HCT116 (cell line): ENCODE measurements around the gene VCPKMT. TPM values are rescaled to one million over a fixed set of nuclear protein-coding genes. Genes with fewer than 3 reads are reported as not detected.
A peak's percentile ranks its signal among the peaks of the same experiment; 100 is the strongest.

Experiments used
- ATAC-seq: fragments of 200-7000 bp; cut with Tn5 transposase; 2 replicates; pipeline ENCODE4 v1.9.1; 2020; ENCODE audit warnings: mild to moderate bottlenecking, moderate library complexity
- BruUV-seq: library from RNA; stranded (reverse); fragments of 400-500 nt; replicated peaks from 2 replicates; lab custom pipeline; 2021; lab: Mats Ljungman, UMichigan
- CTCF ChIA-PET: fragments of 300-600 bp; sonication (Branson Sonifier 250); formaldehyde crosslinking; loops from one replicate; lab custom pipeline; 2021; ENCODE audit warnings: antibody characterized with exemption; lab: Charles Lee
- POLR2A ChIA-PET: fragments of 300-600, 350-600 bp; sonication (Branson Sonifier 250); formaldehyde crosslinking; loops from one replicate; lab custom pipeline; 2021; ENCODE audit warnings: antibody characterized with exemption; lab: Charles Lee
- RAD21 ChIA-PET, 2 experiments: fragments of 300-600 bp; sonication (Branson Sonifier 250); formaldehyde crosslinking; loops; one replicate each; lab custom pipeline; 2023; ENCODE audit warnings: low total read pairs in 2 of 2; ENCODE audit not compliant: uncharacterized antibody in 2 of 2, unreplicated experiment in 2 of 2, low non-redundant PET in 1 of 2; lab: Charles Lee
- DNase-seq: peaks from one replicate; pipeline ENCODE4 v3.0.0-alpha.2; 2010; ENCODE audit warnings: low read depth, low spot score
- H2AFZ ChIP-seq: fragments of 200-600 bp; shearing (Covaris generic), sonication (generic); 2 replicates; pipeline ENCODE4 v1.6.1; 2017; ENCODE audit warnings: low read depth, mixed run types, mixed read lengths, antibody characterized with exemption, low read length; ENCODE audit not compliant: poor library complexity, severe bottlenecking
- H3K27ac ChIP-seq: 2 replicates; pipeline ENCODE4 v1.5.1; 2012; ENCODE audit warnings: low read depth, low read length
- H3K27me3 ChIP-seq: fragments of 200-600 bp; sonication (generic); 2 replicates; pipeline ENCODE4 v1.6.1; 2016; ENCODE audit warnings: mixed run types, low read length, mixed read lengths; ENCODE audit not compliant: insufficient read depth
- H3K36me3 ChIP-seq, 2 experiments: fragments of 200-500 bp in 1 of 2; fragments of 200-600 bp in 1 of 2; sonication (Bioruptor generic) in 1 of 2; sonication (generic) in 1 of 2; 2 replicates each; pipeline versions ENCODE4 v1.5.1 to v1.6.1; 2014 to 2016; ENCODE audit warnings: low read length in 2 of 2, inconsistent platforms in 1 of 2, mixed read lengths in 1 of 2, mixed run types in 1 of 2; ENCODE audit not compliant: insufficient read depth in 2 of 2, control insufficient read depth in 1 of 2
- H3K4me1 ChIP-seq, 2 experiments: fragments of 200-600 bp in 1 of 2; sonication (generic) in 1 of 2; 2 replicates each; pipeline versions ENCODE4 v1.5.1 to v1.6.1; 2012 to 2017; ENCODE audit warnings: low read length in 2 of 2, inconsistent platforms in 1 of 2, mild to moderate bottlenecking in 1 of 2, mixed read lengths in 1 of 2, mixed run types in 1 of 2, moderate library complexity in 1 of 2; ENCODE audit not compliant: insufficient read depth in 2 of 2, control insufficient read depth in 1 of 2
- H3K4me2 ChIP-seq: fragments of 200-600 bp; sonication (generic); 2 replicates; pipeline ENCODE4 v1.6.1; 2017; ENCODE audit warnings: mixed run types, low read length, mixed read lengths
- H3K4me3 ChIP-seq, 2 experiments: fragments of 200-600 bp in 1 of 2; sonication (generic) in 1 of 2; replicated peaks in 1 of 2; 2 replicates each; pipeline ENCODE4 v1.5.1; 2011 to 2016; ENCODE audit warnings: low read length in 2 of 2, control low read depth in 1 of 2, low read depth in 1 of 2, mild to moderate bottlenecking in 1 of 2, mixed read lengths in 1 of 2, mixed run types in 1 of 2
- H3K79me2 ChIP-seq: fragments of 200-600 bp; sonication (generic); 2 replicates; pipeline ENCODE4 v1.6.1; 2017; ENCODE audit warnings: mild to moderate bottlenecking, mixed run types, low read length, moderate library complexity, mixed read lengths; ENCODE audit not compliant: insufficient read depth
- H3K9ac ChIP-seq: fragments of 200-600 bp; sonication (generic); 2 replicates; pipeline ENCODE4 v1.6.1; 2016; ENCODE audit warnings: low read length, mixed read lengths
- H3K9me2 ChIP-seq: fragments of 200-600 bp; sonication (generic), shearing (Covaris generic); 2 replicates; pipeline ENCODE4 v1.6.1; 2017; ENCODE audit warnings: mixed run types, mild to moderate bottlenecking, moderate library complexity; ENCODE audit not compliant: insufficient read depth
- H3K9me3 ChIP-seq, 2 experiments: fragments of 200-500 bp in 1 of 2; fragments of 200-600 bp in 1 of 2; sonication (Bioruptor generic) in 1 of 2; sonication (generic) in 1 of 2; 2 replicates each; pipeline ENCODE4 v1.6.1; 2014 to 2017; ENCODE audit warnings: low read length in 2 of 2, mixed read lengths in 2 of 2, inconsistent platforms in 1 of 2, low read depth in 1 of 2, mild to moderate bottlenecking in 1 of 2, mixed run types in 1 of 2, moderate library complexity in 1 of 2; ENCODE audit not compliant: control insufficient read depth in 1 of 2, insufficient read depth in 1 of 2
- H4K20me1 ChIP-seq: fragments of 200-600 bp; sonication (generic), shearing (Covaris generic); 2 replicates; pipeline ENCODE4 v1.6.1; 2017; ENCODE audit warnings: mixed run types, mild to moderate bottlenecking, moderate library complexity; ENCODE audit not compliant: insufficient read depth
- EZH2phosphoT487 ChIP-seq: fragments of 200-600 bp; IDR thresholded peaks from 2 replicates; pipeline ENCODE4 v1.6.1; 2018; ENCODE audit warnings: antibody characterized with exemption, borderline replicate concordance
- FOSL1 ChIP-seq: IDR thresholded peaks from 2 replicates; pipeline ENCODE4 v1.6.1; 2012; ENCODE audit warnings: low read depth
- REST ChIP-seq: IDR thresholded peaks from 2 replicates; pipeline ENCODE4 v1.6.1; 2012; ENCODE audit warnings: low read depth
- SIN3A ChIP-seq: IDR thresholded peaks from 2 replicates; pipeline ENCODE4 v1.6.1; 2012; ENCODE audit warnings: low read depth
- SP1 ChIP-seq: IDR thresholded peaks from 2 replicates; pipeline ENCODE4 v1.6.1; 2012; ENCODE audit warnings: low read depth
- SRF ChIP-seq: IDR thresholded peaks from 2 replicates; pipeline ENCODE4 v1.6.1; 2012; ENCODE audit warnings: low read depth
- YY1 ChIP-seq: IDR thresholded peaks from 2 replicates; pipeline ENCODE4 v1.6.1; 2011; ENCODE audit warnings: low read length, low read depth, moderate library complexity, mild to moderate bottlenecking; ENCODE audit not compliant: insufficient replicate concordance; ENCODE audit errors: extremely low read depth
- ZFX ChIP-seq: fragments of 450-650 bp; IDR thresholded peaks from 2 replicates; pipeline ENCODE4 v1.6.1; 2017
- ZNF274 ChIP-seq: fragments of 200-500 bp; sonication (Bioruptor generic); IDR thresholded peaks from 2 replicates; pipeline ENCODE4 v1.6.1; 2014; ENCODE audit warnings: mild to moderate bottlenecking, low read depth, low read length, inconsistent platforms
- intact Hi-C: fragments of 100-400 bp; cut with micrococcal nuclease; formaldehyde crosslinking; loops from 2 replicates; pipeline ENCODE4 v1.10.0; 2022
- total RNA-seq: library from RNA; stranded (reverse); gene quantifications from one replicate; pipeline ENCODE4 v1.2.1, GENCODE V29; 2021; ENCODE audit not compliant: unreplicated experiment

VCPKMT gene
- total RNA-seq, 1 experiment from 2014 or later = 9.7 TPM

GRCh38 chr14:50062438-50063085 lies 53.8 kb downstream of the VCPKMT start (continued):
- TF ChIP-seq SIN3A = no peak
- no peak for TF ChIP-seq ZFX
- TF ChIP-seq YY1 = no peak
- peak; percentile 67 for TF ChIP-seq FOSL1
- TF ChIP-seq, all 23 proteins: peak for 6

DNA sequence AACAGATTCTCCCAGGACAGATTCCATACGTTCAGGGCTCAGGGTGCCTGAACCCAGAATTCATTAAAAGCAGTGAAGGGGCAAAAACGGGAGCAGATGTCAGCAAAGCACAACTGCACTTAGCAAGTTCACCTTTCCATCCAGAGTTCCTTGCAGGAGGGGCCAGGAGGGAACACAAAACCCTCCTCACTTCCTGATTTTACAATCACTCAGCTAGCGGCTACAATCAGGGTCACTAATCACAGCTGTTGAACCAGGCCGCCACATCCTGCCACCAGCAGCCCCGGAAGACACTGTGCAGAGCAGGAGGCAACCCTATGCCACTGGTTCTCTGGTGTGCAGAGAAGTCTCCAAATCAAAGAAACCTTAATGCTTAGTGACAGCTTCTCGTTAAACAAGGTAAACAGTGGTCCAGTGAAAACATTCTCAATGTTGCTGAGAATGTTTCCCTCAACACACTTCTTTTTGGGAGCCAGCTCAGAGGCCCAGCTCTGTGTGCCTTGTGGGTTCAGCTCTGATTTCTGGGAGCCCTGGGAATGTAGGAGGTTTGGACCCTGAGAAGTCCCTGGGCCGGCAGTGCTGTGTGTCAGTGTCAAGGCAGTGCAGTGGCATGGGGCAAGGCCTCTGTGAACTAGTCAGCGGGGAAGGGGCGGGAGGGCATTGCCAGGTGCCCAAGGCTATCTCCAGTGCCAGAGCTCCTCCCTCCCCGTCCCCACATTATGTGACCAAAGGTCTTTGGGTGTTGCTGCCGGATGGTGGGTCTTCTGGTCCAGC lies 54.5 kb downstream of the VCPKMT start:
- BruUV-seq = TSS peak; percentile 86
- Histone ChIP-seq H4K20me1 (no peaks in the 10 kb centered on the region), H3K4me1 (peaks cover 31 to 51% of the 10 kb centered on the region in 2 experiments), H2AFZ (no peak overlapping the region), H3K27me3 (no peaks in the 10 kb centered on the region), H3K9ac (peak overlapping the region; percentile 49), H3K27ac (peak overlapping the region; percentile 77), H3K9me2 (no peaks in the 10 kb centered on the region), H3K4me2 (peak overlapping the region; percentile 65), H3K36me3 (no peaks in the 10 kb centered on the region), H3K4me3 (peak overlapping the region; percentile 33 to 48), H3K9me3 (no peaks in the 10 kb centered on the region), H3K79me2 (no peaks in the 10 kb centered on the region)
- TF ChIP-seq SIN3A = no peak
- TF ChIP-seq SP1 = no peak
- no peak for TF ChIP-seq EZH2phosphoT487
- no peak for TF ChIP-seq ZNF274
- no peak for TF ChIP-seq SRF
- no peak for TF ChIP-seq REST
- no peak for DNase-seq
- ChIA-PET POLR2A (interaction anchor here (0.6 to 3.3 kb wide), 7 partner anchors 21 to 200 kb away, joined by 3 to 9 read pairs (median 5); no protein-coding TSS in a partner anchor), CTCF (interaction anchor here (0.9 to 1.5 kb wide), 4 partner anchors 182 to 209 kb away, joined by 3 to 5 read pairs (median 3); partner anchors contain the start of gene NEMF), RAD21 (interaction anchor here in 1 of 2 experiments (0.8 kb wide), 1 partner anchor 209 kb away, joined by 3 read pairs; the partner anchor contains the start of gene NEMF)
- intact Hi-C loops = no loop called here
- peak; percentile 57 for ATAC-seq
